Keratinocyte (primary cell): ENCODE results near the gene THRB. TPM values are rescaled to one million over a fixed set of nuclear protein-coding genes. Genes with fewer than 3 reads are reported as not detected.

Source experiments
- DNase-seq: peaks from one replicate; pipeline ENCODE4 v3.0.0-alpha.2; 2011; ENCODE audit warnings: low read depth, missing footprints, low spot score
- FAIRE-seq: peaks from 2 replicates; lab custom pipeline; 2011; peaks lifted over from hg19 to GRCh38; lab: Jason Lieb, UNC
- H2AFZ ChIP-seq: 2 replicates; pipeline ENCODE4 v1.6.0; 2012; ENCODE audit warnings: low read length, control low read depth, inconsistent platforms; ENCODE audit not compliant: control insufficient read depth
- H3K27ac ChIP-seq: 2 replicates; pipeline ENCODE4 v1.5.1; 2011; ENCODE audit warnings: low read length; ENCODE audit not compliant: control insufficient read depth, insufficient read depth
- H3K27me3 ChIP-seq: 3 replicates; pipeline ENCODE4 v1.6.0; 2011; ENCODE audit warnings: low read length; ENCODE audit not compliant: control insufficient read depth, insufficient read depth; ENCODE audit errors: extremely low read depth
- H3K36me3 ChIP-seq, 2 experiments: 2 replicates in 1 of 2; 3 replicates in 1 of 2; pipeline ENCODE4 v1.5.1; 2011; ENCODE audit warnings: low read length in 2 of 2, mild to moderate bottlenecking in 1 of 2; ENCODE audit not compliant: control insufficient read depth in 2 of 2, insufficient read depth in 2 of 2; ENCODE audit errors: extremely low read depth in 1 of 2
- H3K4me1 ChIP-seq: 3 replicates; pipeline ENCODE4 v1.5.1; 2011; ENCODE audit warnings: low read length; ENCODE audit not compliant: control insufficient read depth, insufficient read depth; ENCODE audit errors: extremely low read depth
- H3K4me2 ChIP-seq: 3 replicates; pipeline ENCODE4 v1.6.0; 2011; ENCODE audit warnings: low read depth, low read length; ENCODE audit not compliant: control insufficient read depth, insufficient read depth; ENCODE audit errors: extremely low read depth
- H3K4me3 ChIP-seq, 3 experiments: fragments of 200-600 bp in 1 of 3; sonication (generic) in 1 of 3; 2 replicates in 2 of 3; 3 replicates in 1 of 3; pipeline ENCODE4 v1.5.1; 2011 to 2016; ENCODE audit warnings: low read length in 3 of 3, mild to moderate bottlenecking in 3 of 3, control low read depth in 2 of 3, inconsistent platforms in 1 of 3, low read depth in 1 of 3, mixed read lengths in 1 of 3, mixed run types in 1 of 3, moderate library complexity in 1 of 3; ENCODE audit not compliant: control insufficient read depth in 2 of 3, insufficient read depth in 2 of 3; ENCODE audit errors: extremely low read depth in 1 of 3
- H3K79me2 ChIP-seq: 2 replicates; pipeline ENCODE4 v1.6.0; 2012; ENCODE audit warnings: low read length; ENCODE audit not compliant: control insufficient read depth, insufficient read depth
- H3K9ac ChIP-seq: 3 replicates; pipeline ENCODE4 v1.6.0; 2011; ENCODE audit warnings: low read length; ENCODE audit not compliant: control insufficient read depth, insufficient read depth; ENCODE audit errors: extremely low read depth
- H3K9me1 ChIP-seq: 3 replicates; pipeline ENCODE4 v1.6.0; 2011; ENCODE audit warnings: low read length; ENCODE audit not compliant: control insufficient read depth, insufficient read depth; ENCODE audit errors: extremely low read depth
- H3K9me3 ChIP-seq: 2 replicates; pipeline ENCODE4 v1.5.1; 2012; ENCODE audit warnings: low read depth, low read length; ENCODE audit not compliant: control insufficient read depth
- H4K20me1 ChIP-seq: 3 replicates; pipeline ENCODE4 v1.6.0; 2011; ENCODE audit warnings: low read length; ENCODE audit not compliant: control insufficient read depth, insufficient read depth; ENCODE audit errors: extremely low read depth
- EZH2 ChIP-seq: IDR thresholded peaks from one replicate; pipeline ENCODE4 v1.6.1; 2012; ENCODE audit warnings: inconsistent platforms, mild to moderate bottlenecking, low read length, moderate library complexity
- dilution Hi-C: fragments of 300-500 bp; cut with MboI; formaldehyde crosslinking; loops from one replicate; pipeline ENCODE4 v1.7.0; 2020; ENCODE audit warnings: low sequenced_read_pairs; ENCODE audit not compliant: extremely low pct_ligation_motif_present
- polyA plus RNA-seq, 5 experiments: library from polyadenylated mRNA; depleted of rRNA in 3 of 5; stranded (reverse) in 3 of 5; stranded (forward) in 1 of 5; unstranded in 1 of 5; fragments of >200 nt; gene quantifications; 1 replicate in 1 of 5; 2 replicates in 3 of 5; 3 replicates in 1 of 5; pipeline versions ENCODE4 v1.2.1 to v1.2.3, GENCODE V29; 2011 to 2012; ENCODE audit warnings: missing spikeins in 2 of 5, low read depth in 1 of 5, low replicate concordance in 1 of 5
- TF ChIP-seq, protein P1 (sequence below), 3 experiments: IDR thresholded peaks in 1 of 3; conservative IDR thresholded peaks in 1 of 3; optimal IDR thresholded peaks in 1 of 3; 2 replicates in 2 of 3; 3 replicates in 1 of 3; pipeline versions ENCODE3 to v1.5.1; 2011; ENCODE audit warnings: low read length in 3 of 3, mild to moderate bottlenecking in 3 of 3, moderate library complexity in 2 of 3, control low read depth in 1 of 3, inconsistent platforms in 1 of 3; ENCODE audit not compliant: insufficient read depth in 2 of 3; ENCODE audit errors: extremely low read depth in 1 of 3

Gene THRB
- polyA plus RNA-seq, 1 donor (not counting 4 experiments of a cell fraction or from before 2014, with no cell fraction given) = 2.6 TPM

DNA sequence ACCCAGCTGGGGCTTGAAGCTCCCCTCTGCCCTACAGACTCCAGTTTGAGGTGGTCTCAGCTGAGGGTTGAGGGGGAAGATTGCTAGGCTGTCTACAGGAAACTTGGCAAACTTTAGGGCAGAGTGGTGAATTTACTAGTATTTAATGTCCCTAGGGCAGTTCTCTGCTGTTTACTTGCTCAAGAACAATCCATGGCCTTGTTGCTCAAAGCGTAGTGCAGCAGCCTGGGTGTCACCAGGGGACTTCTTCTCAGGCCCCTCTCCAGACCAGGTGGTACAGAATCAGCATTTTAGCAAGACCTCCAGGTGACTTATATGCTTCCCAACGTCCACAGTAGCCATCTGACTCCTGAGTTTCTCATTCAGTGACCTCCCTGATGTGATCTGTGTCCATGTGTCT lies 360.7 kb downstream of the THRB start:
- H3K4me2 ChIP-seq = no peak overlapping the region
- H3K79me2 ChIP-seq = no peaks in the 10 kb centered on the region
- no peak overlapping the region for H2AFZ ChIP-seq
- no peaks in the 10 kb centered on the region for H3K27me3 ChIP-seq
- H3K4me3 ChIP-seq = no peak overlapping the region
- no peaks in the 10 kb centered on the region for H3K9me3 ChIP-seq
- TF ChIP-seq EZH2 = no peak
- TF ChIP-seq, protein P1, sequence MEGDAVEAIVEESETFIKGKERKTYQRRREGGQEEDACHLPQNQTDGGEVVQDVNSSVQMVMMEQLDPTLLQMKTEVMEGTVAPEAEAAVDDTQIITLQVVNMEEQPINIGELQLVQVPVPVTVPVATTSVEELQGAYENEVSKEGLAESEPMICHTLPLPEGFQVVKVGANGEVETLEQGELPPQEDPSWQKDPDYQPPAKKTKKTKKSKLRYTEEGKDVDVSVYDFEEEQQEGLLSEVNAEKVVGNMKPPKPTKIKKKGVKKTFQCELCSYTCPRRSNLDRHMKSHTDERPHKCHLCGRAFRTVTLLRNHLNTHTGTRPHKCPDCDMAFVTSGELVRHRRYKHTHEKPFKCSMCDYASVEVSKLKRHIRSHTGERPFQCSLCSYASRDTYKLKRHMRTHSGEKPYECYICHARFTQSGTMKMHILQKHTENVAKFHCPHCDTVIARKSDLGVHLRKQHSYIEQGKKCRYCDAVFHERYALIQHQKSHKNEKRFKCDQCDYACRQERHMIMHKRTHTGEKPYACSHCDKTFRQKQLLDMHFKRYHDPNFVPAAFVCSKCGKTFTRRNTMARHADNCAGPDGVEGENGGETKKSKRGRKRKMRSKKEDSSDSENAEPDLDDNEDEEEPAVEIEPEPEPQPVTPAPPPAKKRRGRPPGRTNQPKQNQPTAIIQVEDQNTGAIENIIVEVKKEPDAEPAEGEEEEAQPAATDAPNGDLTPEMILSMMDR (optimal IDR thresholded peaks at IDR 0.05 in 1 of 3, IDR thresholded peaks at IDR 0.05 in 1 of 3, conservative IDR thresholded peaks at IDR 0.05 in 1 of 3; ENCODE audit: extremely low read depth in 1 of 3, insufficient read depth in 2 of 3, low read length in 3 of 3) = no peak
- H3K9me1 ChIP-seq = no peaks in the 10 kb centered on the region
- H3K36me3 ChIP-seq = no peaks in the 10 kb centered on the region
- H3K4me1 ChIP-seq = peaks cover 20% of the 10 kb centered on the region
- H3K27ac ChIP-seq = no peak overlapping the region
- DNase-seq (no peak), FAIRE-seq (no peak)
- no peaks in the 10 kb centered on the region for H4K20me1 ChIP-seq
- H3K9ac ChIP-seq = no peak overlapping the region
- dilution Hi-C loops = no loop called here

DNA sequence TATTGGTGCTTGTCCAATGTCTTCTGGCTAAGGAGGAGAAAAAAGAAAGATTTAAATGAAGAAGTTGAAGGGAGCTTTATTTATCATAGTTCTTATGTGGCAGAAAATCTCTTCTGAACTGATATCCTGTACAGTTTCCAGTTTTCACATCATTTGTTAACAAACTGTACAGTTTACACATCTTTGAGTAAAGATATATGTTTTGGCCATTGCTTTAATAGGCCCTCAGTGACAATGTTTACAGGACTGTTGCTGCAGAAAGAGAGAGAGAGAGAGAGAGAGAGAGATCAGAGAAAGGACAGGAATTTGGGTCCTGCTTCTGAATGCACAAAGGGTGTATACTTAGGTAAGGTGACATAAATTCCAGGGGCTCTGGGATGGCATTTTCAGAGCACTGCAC lies 361.2 kb downstream of the THRB start:
- no peak for FAIRE-seq
- H4K20me1 ChIP-seq = no peaks in the 10 kb centered on the region
- no peak overlapping the region for H3K4me2 ChIP-seq
- dilution Hi-C loops = no loop called here
- no peak overlapping the region for H3K27ac ChIP-seq
- TF ChIP-seq, protein P1 (optimal IDR thresholded peaks at IDR 0.05 in 1 of 3, IDR thresholded peaks at IDR 0.05 in 1 of 3, conservative IDR thresholded peaks at IDR 0.05 in 1 of 3; ENCODE audit: extremely low read depth in 1 of 3, insufficient read depth in 2 of 3, low read length in 3 of 3) = no peak
- TF ChIP-seq EZH2 = no peak
- no peaks in the 10 kb centered on the region for H3K36me3 ChIP-seq
- H3K27me3 ChIP-seq = no peaks in the 10 kb centered on the region
- no peak overlapping the region for H2AFZ ChIP-seq
- no peak overlapping the region for H3K4me3 ChIP-seq
- DNase-seq = no peak
- H3K9me3 ChIP-seq = no peaks in the 10 kb centered on the region
- no peaks in the 10 kb centered on the region for H3K79me2 ChIP-seq
- peaks cover 22% of the 10 kb centered on the region for H3K4me1 ChIP-seq
- no peak overlapping the region for H3K9ac ChIP-seq
- no peaks in the 10 kb centered on the region for H3K9me1 ChIP-seq
